ENCODE measurements around the gene REL. TPM values are rescaled to one million over a fixed set of nuclear protein-coding genes. Genes with fewer than 3 reads are reported as not detected.
"Not testable (repeated sequence)": the region's sequence is repeated elsewhere in the genome, so short reads cannot be mapped to it uniquely, and the experiment has no call there.

The REL gene
- polyA plus RNA-seq, 1 of the 3 experiments (the other 2 are of a cell fraction), result 0.59 TPM

GRCh38 chr2:60888853-60889252 is 7.5 kb downstream of the REL start:
- H4K20me1 ChIP-seq (ENCODE audit: insufficient read depth), result 0 out of 2 replicates have a peak, but pooled peaks cover 4% of the 10 kb centered on the region
- H3K4me3 ChIP-seq (ENCODE audit: low read depth in 2 of 2, low read length in 1 of 2), result no peak overlapping the region
- peaks cover 34% of the 10 kb centered on the region for H3K79me2 ChIP-seq (ENCODE audit: insufficient read depth)
- ChIA-PET POLR2A (no interaction called here), CTCF (no interaction called here)
- WGBS (ENCODE audit: low lambda C conversion rate), result 97% methylated on average over 2 of the region's 2 CpGs
- H3K36me3 ChIP-seq (replicated peaks in 1 of 2; ENCODE audit: control insufficient read depth in 1 of 2, insufficient read depth in 2 of 2, low read length in 1 of 2), result peaks cover 3 to 11% of the 10 kb centered on the region in 2 experiments
- no peak overlapping the region for H3K27ac ChIP-seq (ENCODE audit: low read depth in 2 of 2, low read length in 1 of 2)
- no peaks in the 10 kb centered on the region for H3K27me3 ChIP-seq (ENCODE audit: insufficient read depth)
- no peak for TF ChIP-seq GABPA (IDR thresholded peaks at IDR 0.05; ENCODE audit: low read depth)
- no peak for TF ChIP-seq MAX (IDR thresholded peaks at IDR 0.05; ENCODE audit: low read depth)
- no peak for TF ChIP-seq GATA2 (CRISPR knock-in tag; IDR thresholded peaks at IDR 0.05)
- no peak for TF ChIP-seq PBX3 (IDR thresholded peaks at IDR 0.05)
- no peak for TF ChIP-seq JUND (IDR thresholded peaks at IDR 0.05)
- no peak for TF ChIP-seq ZBTB33 (IDR thresholded peaks at IDR 0.05; ENCODE audit: borderline replicate concordance, low read depth)
- TF ChIP-seq SMC3 (IDR thresholded peaks at IDR 0.05; ENCODE audit: low read depth, low read length), result no peak
- no peak for TF ChIP-seq ELF1 (IDR thresholded peaks at IDR 0.05)
- no peak for TF ChIP-seq EP300 (IDR thresholded peaks at IDR 0.05; ENCODE audit: borderline replicate concordance in 1 of 2, low read depth in 1 of 2, low read length in 1 of 2)
- no peak for TF ChIP-seq TCF12 (IDR thresholded peaks at IDR 0.05)
- no peak for TF ChIP-seq FOSL2 (IDR thresholded peaks at IDR 0.05; ENCODE audit: borderline replicate concordance, low read depth)
- no peak for TF ChIP-seq TEAD4 (IDR thresholded peaks at IDR 0.05; ENCODE audit: borderline replicate concordance, insufficient read depth)
- TF ChIP-seq CHD2 (IDR thresholded peaks at IDR 0.05; ENCODE audit: low read length, partially characterized antibody), result no peak
- TF ChIP-seq USF1 (IDR thresholded peaks at IDR 0.05; ENCODE audit: borderline replicate concordance, low read depth), result no peak
- no peak for TF ChIP-seq MXI1 (IDR thresholded peaks at IDR 0.05; ENCODE audit: low read depth, low read length)
- no peak for TF ChIP-seq NRF1 (IDR thresholded peaks at IDR 0.05; ENCODE audit: low read depth, low read length)
- H2AFZ ChIP-seq (ENCODE audit: low read depth), result no peak overlapping the region
- no peaks in the 10 kb centered on the region for H3K9me2 ChIP-seq
- DNase-seq, result no peak
- H3K4me1 ChIP-seq (ENCODE audit: control insufficient read depth in 1 of 2, insufficient read depth in 2 of 2, low read depth in 1 of 2, low read length in 1 of 2), result peaks cover 0 to 19% of the 10 kb centered on the region in 2 experiments; a peak in 2 of 4 replicates
- H3K9ac ChIP-seq, result no peak overlapping the region
- no peaks in the 10 kb centered on the region for H3K9me3 ChIP-seq
- H3F3A ChIP-seq (replicated peaks; ENCODE audit: insufficient read depth), result peaks cover 3% of the 10 kb centered on the region
- no peak overlapping the region for H3K4me2 ChIP-seq

GRCh38 chr2:60889581-60890392 is 8.4 kb downstream of the REL start:
- H3K27me3 ChIP-seq (ENCODE audit: insufficient read depth); H3K9ac ChIP-seq; H3K4me2 ChIP-seq; POLR2A ChIA-PET; H4K20me1 ChIP-seq (ENCODE audit: insufficient read depth); H3K4me3 ChIP-seq (ENCODE audit: low read depth in 2 of 2, low read length in 1 of 2); H3F3A ChIP-seq (replicated peaks; ENCODE audit: insufficient read depth); H2AFZ ChIP-seq (ENCODE audit: low read depth); H3K9me2 ChIP-seq; H3K27ac ChIP-seq (ENCODE audit: low read depth in 2 of 2, low read length in 1 of 2); H3K9me3 ChIP-seq; DNase-seq; CTCF ChIA-PET: not testable (repeated sequence)
- WGBS (ENCODE audit: low lambda C conversion rate), result 93% methylated on average over 7 of the region's 7 CpGs
- Histone ChIP-seq H3K4me1 (ENCODE audit: control insufficient read depth in 1 of 2, insufficient read depth in 2 of 2, low read depth in 1 of 2, low read length in 1 of 2) (peaks cover 0 to 17% of the 10 kb centered on the region in 2 experiments; a peak in 2 of 4 replicates), H3K36me3 (replicated peaks in 1 of 2; ENCODE audit: control insufficient read depth in 1 of 2, insufficient read depth in 2 of 2, low read length in 1 of 2) (peaks cover 8 to 17% of the 10 kb centered on the region in 2 experiments), H3K79me2 (ENCODE audit: insufficient read depth) (peaks cover 25% of the 10 kb centered on the region)

Measured in SK-N-SH (cell line).